Brain microvascular endothelial cell (primary cell): Measurements from ENCODE around the gene MMP2.
A peak's percentile ranks its signal among the peaks of the same experiment; 100 is the strongest.

Source experiments
- DNase-seq: peaks from one replicate; pipeline ENCODE4 v3.0.0-alpha.2; 2020
- H3K27ac ChIP-seq: fragments of 250-450 bp; sonication (Bioruptor Pico); 2 replicates; pipeline ENCODE4 v1.5.1; 2020; ENCODE audit warnings: mild to moderate bottlenecking, moderate library complexity
- H3K27me3 ChIP-seq: fragments of 250-450 bp; sonication (Bioruptor Pico); replicated peaks from 2 replicates; pipeline ENCODE4 v1.5.1; 2020; ENCODE audit warnings: mild to moderate bottlenecking
- H3K36me3 ChIP-seq: fragments of 250-450 bp; sonication (Bioruptor Pico); replicated peaks from 2 replicates; pipeline ENCODE4 v1.5.1; 2020; ENCODE audit warnings: mild to moderate bottlenecking
- H3K4me3 ChIP-seq: 2 replicates; pipeline ENCODE4 v1.5.1; 2011; ENCODE audit warnings: low read depth, mild to moderate bottlenecking, control low read depth, low read length, moderate library complexity
- in situ Hi-C: cut with HindIII; loops from 2 replicates; pipeline ENCODE4 v1.10.0; 2017; ENCODE audit warnings: low sequenced_read_pairs, low pct_ligation_motif_present
- TF ChIP-seq, protein P1 (sequence below): IDR thresholded peaks from 2 replicates; pipeline ENCODE4 v1.5.1; 2011; ENCODE audit warnings: low read depth, mild to moderate bottlenecking, moderate library complexity, low read length, control low read depth, inconsistent platforms; ENCODE audit errors: missing control alignments

Gene MMP2

DNA sequence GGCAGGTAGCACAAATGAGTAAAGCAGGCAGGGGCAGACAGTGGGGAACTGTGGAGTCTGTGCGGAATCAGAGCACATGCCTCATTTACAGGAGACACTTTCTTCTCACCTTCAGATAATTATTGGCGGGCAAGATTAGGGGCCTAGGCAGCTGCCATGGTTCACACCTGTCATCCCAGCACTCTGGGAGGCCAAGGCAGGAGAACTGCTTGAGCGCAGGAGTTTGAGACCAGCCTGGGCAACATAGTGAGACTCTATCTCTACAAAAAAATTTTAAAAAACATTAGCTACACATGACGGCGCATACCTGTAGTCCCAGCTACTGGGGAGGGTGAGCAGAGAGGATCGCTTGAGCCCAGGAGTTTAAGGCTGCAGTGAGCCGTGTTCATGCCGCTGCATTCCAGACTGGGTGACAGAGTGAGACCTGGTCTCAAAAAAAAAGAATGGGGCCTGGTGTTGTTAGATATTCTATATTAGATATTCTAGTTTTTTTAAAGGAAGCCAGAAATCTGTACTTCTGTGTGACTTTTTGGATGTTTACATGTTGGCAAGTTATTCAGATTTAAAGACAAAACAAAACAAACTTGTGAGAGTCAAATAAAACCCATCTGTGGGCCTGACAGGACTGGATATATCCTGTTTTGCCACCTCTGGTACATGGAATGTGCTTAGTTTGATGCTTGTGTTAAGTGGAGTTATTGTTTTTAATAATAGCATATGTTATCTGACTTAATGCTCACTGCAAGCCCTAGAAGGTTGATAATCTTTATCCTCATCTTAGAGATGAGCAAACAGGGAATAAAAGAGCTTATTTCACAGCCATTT is 24.9 kb downstream of the MMP2 start:
- Histone ChIP-seq H3K27me3 (no peaks in the 10 kb centered on the region), H3K27ac (no peak overlapping the region)

DNA sequence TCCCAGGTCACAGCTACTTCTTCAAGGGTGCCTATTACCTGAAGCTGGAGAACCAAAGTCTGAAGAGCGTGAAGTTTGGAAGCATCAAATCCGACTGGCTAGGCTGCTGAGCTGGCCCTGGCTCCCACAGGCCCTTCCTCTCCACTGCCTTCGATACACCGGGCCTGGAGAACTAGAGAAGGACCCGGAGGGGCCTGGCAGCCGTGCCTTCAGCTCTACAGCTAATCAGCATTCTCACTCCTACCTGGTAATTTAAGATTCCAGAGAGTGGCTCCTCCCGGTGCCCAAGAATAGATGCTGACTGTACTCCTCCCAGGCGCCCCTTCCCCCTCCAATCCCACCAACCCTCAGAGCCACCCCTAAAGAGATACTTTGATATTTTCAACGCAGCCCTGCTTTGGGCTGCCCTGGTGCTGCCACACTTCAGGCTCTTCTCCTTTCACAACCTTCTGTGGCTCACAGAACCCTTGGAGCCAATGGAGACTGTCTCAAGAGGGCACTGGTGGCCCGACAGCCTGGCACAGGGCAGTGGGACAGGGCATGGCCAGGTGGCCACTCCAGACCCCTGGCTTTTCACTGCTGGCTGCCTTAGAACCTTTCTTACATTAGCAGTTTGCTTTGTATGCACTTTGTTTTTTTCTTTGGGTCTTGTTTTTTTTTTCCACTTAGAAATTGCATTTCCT is 26.5 kb downstream of the MMP2 start:
- Histone ChIP-seq H3K36me3 (peaks cover 12% of the 10 kb centered on the region), H3K27me3 (no peaks in the 10 kb centered on the region), H3K27ac (no peak overlapping the region), H3K4me3 (no peak overlapping the region)
- TF ChIP-seq, protein P1, sequence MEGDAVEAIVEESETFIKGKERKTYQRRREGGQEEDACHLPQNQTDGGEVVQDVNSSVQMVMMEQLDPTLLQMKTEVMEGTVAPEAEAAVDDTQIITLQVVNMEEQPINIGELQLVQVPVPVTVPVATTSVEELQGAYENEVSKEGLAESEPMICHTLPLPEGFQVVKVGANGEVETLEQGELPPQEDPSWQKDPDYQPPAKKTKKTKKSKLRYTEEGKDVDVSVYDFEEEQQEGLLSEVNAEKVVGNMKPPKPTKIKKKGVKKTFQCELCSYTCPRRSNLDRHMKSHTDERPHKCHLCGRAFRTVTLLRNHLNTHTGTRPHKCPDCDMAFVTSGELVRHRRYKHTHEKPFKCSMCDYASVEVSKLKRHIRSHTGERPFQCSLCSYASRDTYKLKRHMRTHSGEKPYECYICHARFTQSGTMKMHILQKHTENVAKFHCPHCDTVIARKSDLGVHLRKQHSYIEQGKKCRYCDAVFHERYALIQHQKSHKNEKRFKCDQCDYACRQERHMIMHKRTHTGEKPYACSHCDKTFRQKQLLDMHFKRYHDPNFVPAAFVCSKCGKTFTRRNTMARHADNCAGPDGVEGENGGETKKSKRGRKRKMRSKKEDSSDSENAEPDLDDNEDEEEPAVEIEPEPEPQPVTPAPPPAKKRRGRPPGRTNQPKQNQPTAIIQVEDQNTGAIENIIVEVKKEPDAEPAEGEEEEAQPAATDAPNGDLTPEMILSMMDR = no peak
- in situ Hi-C loops = no loop called here
- DNase-seq = no peak

More for the DNA sequence above, 24.9 kb downstream of the MMP2 start:
- H3K36me3 ChIP-seq = peaks cover 14% of the 10 kb centered on the region
- H3K4me3 ChIP-seq = no peak overlapping the region
- DNase-seq = no peak
- in situ Hi-C loops = no loop called here
- TF ChIP-seq, protein P1 = no peak

DNA sequence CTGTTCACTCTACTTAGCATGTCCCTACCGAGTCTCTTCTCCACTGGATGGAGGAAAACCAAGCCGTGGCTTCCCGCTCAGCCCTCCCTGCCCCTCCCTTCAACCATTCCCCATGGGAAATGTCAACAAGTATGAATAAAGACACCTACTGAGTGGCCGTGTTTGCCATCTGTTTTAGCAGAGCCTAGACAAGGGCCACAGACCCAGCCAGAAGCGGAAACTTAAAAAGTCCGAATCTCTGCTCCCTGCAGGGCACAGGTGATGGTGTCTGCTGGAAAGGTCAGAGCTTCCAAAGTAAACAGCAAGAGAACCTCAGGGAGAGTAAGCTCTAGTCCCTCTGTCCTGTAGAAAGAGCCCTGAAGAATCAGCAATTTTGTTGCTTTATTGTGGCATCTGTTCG is 27.1 kb downstream of the MMP2 start:
- in situ Hi-C loops = no loop called here
- peaks cover 12% of the 10 kb centered on the region for H3K36me3 ChIP-seq
- TF ChIP-seq, protein P1 = no peak
- no peak for DNase-seq
- H3K27me3 ChIP-seq = no peaks in the 10 kb centered on the region
- H3K4me3 ChIP-seq = no peak overlapping the region
- H3K27ac ChIP-seq = no peak overlapping the region

DNA sequence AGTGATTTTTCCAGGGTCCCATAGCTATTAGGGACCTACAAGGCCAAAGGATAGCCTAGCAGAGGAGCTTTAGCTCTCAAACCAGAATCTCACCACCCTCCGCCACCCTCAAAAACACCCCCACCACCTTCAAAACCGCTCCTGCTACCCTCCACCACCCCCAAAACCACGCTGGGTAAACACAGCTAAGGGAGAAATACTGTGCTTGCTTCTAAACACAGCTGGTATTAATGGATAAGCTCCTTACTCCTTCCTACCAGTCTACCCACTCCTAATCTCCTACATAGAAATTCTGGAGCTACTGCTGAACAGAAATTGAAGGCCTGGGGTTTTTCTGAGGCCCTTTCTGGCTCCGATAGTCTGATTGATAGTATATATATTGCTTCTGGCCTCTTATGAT is 27.7 kb downstream of the MMP2 start:
- H3K4me3 ChIP-seq = no peak overlapping the region
- in situ Hi-C loops = no loop called here
- TF ChIP-seq, protein P1 = no peak
- DNase-seq = no peak
- H3K27me3 ChIP-seq = no peaks in the 10 kb centered on the region
- H3K27ac ChIP-seq = no peak overlapping the region
- peaks cover 12% of the 10 kb centered on the region for H3K36me3 ChIP-seq

DNA sequence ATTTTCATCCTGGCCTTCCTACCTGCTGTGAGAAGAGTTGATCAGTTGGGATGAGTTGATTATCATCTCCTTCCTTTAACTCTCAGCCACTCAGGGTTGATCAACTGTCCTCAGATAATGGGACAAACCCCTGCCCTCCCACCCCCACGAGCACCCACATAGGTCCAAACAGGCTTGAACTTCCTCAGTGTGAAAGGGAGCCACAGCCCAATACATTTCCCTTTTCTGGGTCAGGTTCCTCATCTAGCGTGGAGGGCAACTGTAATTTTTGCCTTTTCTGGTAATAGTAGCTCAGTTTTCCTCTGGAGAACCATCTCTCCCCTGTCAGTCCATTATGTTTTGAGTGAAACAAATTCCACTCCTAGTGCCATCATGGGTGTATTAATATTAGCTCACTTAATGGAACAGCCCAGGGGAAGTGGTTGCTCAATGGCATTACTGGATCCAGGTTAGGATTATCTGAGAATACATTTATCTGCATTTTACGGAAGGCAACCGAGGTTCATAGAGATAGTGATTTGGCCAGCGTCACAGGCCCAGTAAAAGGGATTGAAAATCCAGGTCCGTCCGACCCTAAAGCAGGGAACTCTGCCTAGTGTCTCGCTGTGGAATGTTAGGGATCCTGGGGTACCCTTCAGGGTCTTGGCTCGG is 29.4 kb downstream of the MMP2 start:
- peaks cover 8% of the 10 kb centered on the region for H3K36me3 ChIP-seq
- in situ Hi-C loops = no loop called here
- TF ChIP-seq, protein P1 = no peak
- peak overlapping the region; percentile 73 for H3K4me3 ChIP-seq
- H3K27me3 ChIP-seq = no peaks in the 10 kb centered on the region
- DNase-seq = no peak
- H3K27ac ChIP-seq = no peak overlapping the region
